ENCODE data around the gene GRIN2D. TPM values are rescaled to one million over a fixed set of nuclear protein-coding genes. Genes with fewer than 3 reads are reported as not detected.

Gene GRIN2D
- total and polyA plus RNA-seq, 2 of the 8 experiments (the other 6 are each of a cell fraction or from before 2014, with no cell fraction given) = 2.2 to 12.4 TPM

DNA sequence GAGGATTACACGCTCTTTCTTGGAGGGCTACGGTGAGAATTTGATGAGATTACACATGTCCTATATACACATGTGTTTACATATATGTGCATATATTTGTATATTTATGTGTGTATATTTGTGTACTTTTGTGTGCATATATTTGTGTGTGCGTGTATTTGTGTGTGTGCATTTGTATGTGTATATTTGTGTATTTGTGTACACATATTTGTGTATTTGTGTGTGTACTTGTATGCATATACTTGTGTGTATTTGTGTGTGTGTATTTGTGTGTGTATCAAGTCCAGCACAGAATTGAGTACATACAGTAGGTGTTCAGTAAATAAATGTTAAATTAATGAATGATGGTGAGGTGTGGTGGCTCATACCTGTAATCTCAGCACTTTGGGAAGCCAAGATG is 31.6 kb upstream of the GRIN2D start (continued):
- TF ChIP-seq SAP30 (IDR thresholded peaks at IDR 0.05; ENCODE audit: insufficient read depth, insufficient replicate concordance, low read length) = no peak

All from H1 (cell line).